ENCODE data around the gene GCGR.

GCGR gene

GRCh38 chr17:81821603-81822311, 17.8 kb downstream of the GCGR start:
- H3K4me1 Mint-ChIP-seq = peaks cover 8% of the 10 kb centered on the region
- peaks cover 15% of the 10 kb centered on the region for H3K27me3 Mint-ChIP-seq
- H3K9me3 Mint-ChIP-seq = no peaks in the 10 kb centered on the region
- H3K4me3 Mint-ChIP-seq = no peak overlapping the region
- no peak for ATAC-seq
- peaks cover 15% of the 10 kb centered on the region for H3K36me3 Mint-ChIP-seq
- no peak overlapping the region for H3K27ac Mint-ChIP-seq

DNA sequence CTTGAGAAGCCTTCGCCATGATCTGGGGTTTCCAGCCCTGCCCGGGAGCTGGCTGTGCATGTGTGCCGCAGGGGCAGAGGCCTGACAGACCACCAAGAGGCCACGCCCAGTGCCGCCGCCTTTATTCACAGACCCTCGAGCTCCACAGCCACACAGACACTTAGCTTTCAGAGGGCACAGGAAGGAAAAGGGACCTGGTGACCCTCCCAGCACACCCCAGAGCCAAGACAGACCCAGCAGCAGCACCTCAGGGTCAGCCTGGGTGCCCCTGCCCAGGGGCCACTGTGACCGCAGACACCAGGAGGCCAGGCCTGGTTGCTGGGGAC, 18.3 kb downstream of the GCGR start:
- no peak overlapping the region for H3K4me3 Mint-ChIP-seq
- H3K27me3 Mint-ChIP-seq = peaks cover 9% of the 10 kb centered on the region
- peaks cover 8% of the 10 kb centered on the region for H3K4me1 Mint-ChIP-seq
- H3K27ac Mint-ChIP-seq = no peak overlapping the region
- ATAC-seq = no peak
- H3K9me3 Mint-ChIP-seq = no peaks in the 10 kb centered on the region
- H3K36me3 Mint-ChIP-seq = peaks cover 15% of the 10 kb centered on the region

- H3K27me3 Mint-ChIP-seq = peaks cover under 1% of the 10 kb centered on the region
- H3K27ac Mint-ChIP-seq = no peak overlapping the region
- no peaks in the 10 kb centered on the region for H3K9me3 Mint-ChIP-seq
- no peak for ATAC-seq
- H3K4me1 Mint-ChIP-seq = peaks cover 9% of the 10 kb centered on the region
- H3K4me3 Mint-ChIP-seq = no peak overlapping the region
- peaks cover 15% of the 10 kb centered on the region for H3K36me3 Mint-ChIP-seq
These were observed 19.3 kb downstream of the GCGR start for GRCh38 chr17:81822996-81823819.

- ATAC-seq = no peak
- H3K4me1 Mint-ChIP-seq = peaks cover 16% of the 10 kb centered on the region
- no peaks in the 10 kb centered on the region for H3K27me3 Mint-ChIP-seq
- H3K36me3 Mint-ChIP-seq = peaks cover 15% of the 10 kb centered on the region
- no peak overlapping the region for H3K27ac Mint-ChIP-seq
- H3K4me3 Mint-ChIP-seq = no peak overlapping the region
- H3K9me3 Mint-ChIP-seq = no peaks in the 10 kb centered on the region
These were observed 20.0 kb downstream of the GCGR start for GRCh38 chr17:81823820-81824550.

DNA sequence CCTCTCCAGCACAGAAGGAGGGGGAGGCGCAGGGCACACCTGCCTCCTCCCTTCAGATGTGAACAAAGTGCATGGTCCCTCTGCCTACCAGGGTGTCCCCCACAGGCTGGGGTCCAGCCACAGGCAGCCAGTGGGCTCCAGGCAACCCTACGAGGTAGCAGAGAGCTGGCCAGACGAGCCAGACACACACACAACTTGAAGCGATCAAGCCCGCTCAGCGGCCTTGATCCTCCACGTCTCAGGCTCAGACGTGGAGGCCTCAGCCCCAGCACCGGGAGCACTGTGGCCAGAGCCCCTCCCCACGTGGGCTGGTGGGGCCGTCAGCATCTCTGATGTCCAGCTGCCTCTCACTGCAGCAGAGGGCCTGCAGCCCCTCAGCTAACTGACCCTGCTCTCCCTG, 20.6 kb downstream of the GCGR start:
- H3K27ac Mint-ChIP-seq = no peak overlapping the region
- no peak for ATAC-seq
- H3K4me3 Mint-ChIP-seq = no peak overlapping the region
- no peaks in the 10 kb centered on the region for H3K27me3 Mint-ChIP-seq
- H3K9me3 Mint-ChIP-seq = no peaks in the 10 kb centered on the region
- peaks cover 17% of the 10 kb centered on the region for H3K4me1 Mint-ChIP-seq
- peaks cover 15% of the 10 kb centered on the region for H3K36me3 Mint-ChIP-seq

DNA sequence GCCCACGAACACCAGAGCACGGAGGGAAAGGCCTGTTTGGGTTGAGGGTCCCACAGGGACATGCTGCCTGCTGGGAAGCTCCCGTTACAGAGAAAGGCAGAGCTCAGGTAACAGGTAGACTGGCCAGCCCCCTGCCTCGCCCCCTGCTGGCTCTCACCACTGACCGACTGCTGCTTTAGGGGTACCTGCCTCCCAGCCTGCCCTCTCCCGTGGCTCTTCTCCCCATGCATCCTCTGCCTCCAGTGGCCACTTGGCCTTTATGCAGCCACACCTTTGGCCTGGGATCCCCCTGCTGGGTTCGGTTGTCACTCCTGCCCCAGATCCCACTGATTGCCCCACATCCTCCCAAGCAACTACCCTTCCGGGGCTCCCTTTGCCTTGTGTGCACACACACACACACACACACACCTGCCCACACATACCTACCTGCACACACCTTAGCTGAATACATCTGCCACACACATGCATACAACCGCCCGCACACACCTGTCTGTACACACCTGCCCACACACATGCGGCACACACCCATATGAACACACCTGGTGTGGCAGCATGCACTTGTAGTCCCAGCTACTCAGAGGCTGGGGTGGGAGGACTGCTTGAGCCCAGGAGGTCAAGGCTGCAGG, 22.0 kb downstream of the GCGR start:
- Mint-ChIP-seq H3K27me3 (no peaks in the 10 kb centered on the region), H3K9me3 (no peaks in the 10 kb centered on the region), H3K4me3 (no peak overlapping the region), H3K27ac (no peak overlapping the region), H3K36me3 (peaks cover 15% of the 10 kb centered on the region), H3K4me1 (peaks cover 27% of the 10 kb centered on the region)
- no peak for ATAC-seq

- no peak overlapping the region for H3K27ac Mint-ChIP-seq
- peaks cover 44% of the 10 kb centered on the region for H3K4me1 Mint-ChIP-seq
- no peak for ATAC-seq
- no peaks in the 10 kb centered on the region for H3K27me3 Mint-ChIP-seq
- H3K36me3 Mint-ChIP-seq = peaks cover 11% of the 10 kb centered on the region
- H3K4me3 Mint-ChIP-seq = no peak overlapping the region
- H3K9me3 Mint-ChIP-seq = no peaks in the 10 kb centered on the region
These were observed 24.7 kb downstream of the GCGR start for GRCh38 chr17:81828656-81829055.

DNA sequence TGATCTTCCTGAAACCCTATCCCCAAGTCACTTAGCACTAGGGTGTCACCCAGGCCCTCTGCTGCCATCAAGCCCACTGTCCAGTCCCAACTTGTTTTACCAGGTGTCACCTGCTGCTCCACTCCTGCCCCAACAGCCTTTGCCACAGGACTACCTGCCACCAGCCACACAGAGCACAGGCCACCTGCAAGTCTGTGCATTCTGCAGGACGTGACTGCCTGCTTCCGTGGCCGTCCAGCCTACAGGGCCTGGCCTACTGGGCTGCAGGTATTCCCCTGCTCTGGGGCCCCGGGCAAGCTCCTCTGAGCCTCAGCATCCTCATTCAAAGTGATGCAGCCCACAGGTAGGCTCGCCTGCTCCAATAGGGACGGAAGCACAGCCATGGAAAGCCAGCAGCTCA, 25.9 kb downstream of the GCGR start:
- H3K36me3 Mint-ChIP-seq = peaks cover 7% of the 10 kb centered on the region
- no peaks in the 10 kb centered on the region for H3K27me3 Mint-ChIP-seq
- peaks cover 46% of the 10 kb centered on the region for H3K4me1 Mint-ChIP-seq
- no peaks in the 10 kb centered on the region for H3K9me3 Mint-ChIP-seq
- no peak overlapping the region for H3K27ac Mint-ChIP-seq
- H3K4me3 Mint-ChIP-seq = no peak overlapping the region
- no peak for ATAC-seq

DNA sequence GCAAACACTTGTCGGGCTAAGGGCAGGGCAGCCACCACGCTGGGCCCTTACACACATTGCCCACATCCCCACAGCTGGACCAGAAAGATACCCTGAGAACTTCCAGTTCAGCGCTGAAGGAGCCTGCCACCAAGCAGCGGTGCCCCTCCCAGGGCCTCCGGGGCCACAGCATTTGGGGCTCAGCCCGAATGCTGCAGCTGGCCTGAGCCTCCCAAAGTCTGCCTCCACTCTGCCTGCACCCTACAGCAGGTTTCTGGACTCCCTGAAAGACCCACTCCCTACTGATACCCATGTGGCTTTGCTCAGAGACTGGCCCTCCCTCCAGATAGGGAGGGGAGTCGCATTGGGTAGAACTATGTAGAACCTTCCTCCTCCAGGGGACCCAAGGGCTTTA, 27.6 kb downstream of the GCGR start:
- ATAC-seq = no peak
- Mint-ChIP-seq H3K9me3 (no peaks in the 10 kb centered on the region), H3K36me3 (no peaks in the 10 kb centered on the region), H3K27me3 (no peaks in the 10 kb centered on the region), H3K4me1 (peaks cover 45% of the 10 kb centered on the region), H3K27ac (peak overlapping the region; percentile 84), H3K4me3 (peak overlapping the region; percentile 82)

DNA sequence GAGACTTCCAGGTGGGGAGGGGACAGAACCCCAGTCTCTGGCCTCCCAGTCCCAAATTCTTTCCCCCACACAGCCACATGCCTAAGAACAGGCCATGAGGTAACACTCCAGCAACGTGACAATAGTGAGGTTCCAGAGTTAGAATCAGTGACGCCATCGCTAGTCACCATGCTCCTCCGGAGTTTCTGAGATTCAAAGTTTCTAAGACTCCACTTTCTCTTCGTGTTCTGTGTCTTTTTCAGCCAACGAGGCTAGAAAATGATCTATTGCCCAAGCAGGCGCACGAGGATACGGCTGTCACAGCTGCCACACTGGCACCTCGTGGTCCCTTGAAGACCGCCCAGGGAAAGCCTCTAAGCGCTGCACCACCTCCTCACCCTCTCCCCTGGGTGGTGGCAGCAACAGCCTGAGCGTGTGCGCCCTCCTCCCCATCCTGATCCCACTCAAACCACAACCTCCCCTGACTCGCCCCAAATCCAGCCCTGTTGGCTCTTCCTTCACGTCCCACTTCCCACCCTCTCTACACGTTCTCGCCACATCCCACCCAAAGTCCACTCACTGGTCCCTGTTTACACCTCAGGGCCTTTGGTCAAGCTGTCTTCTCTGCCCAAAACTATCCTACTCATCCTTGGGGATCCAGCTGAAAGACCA, 28.1 kb downstream of the GCGR start:
- Mint-ChIP-seq H3K4me3 (peak overlapping the region; percentile 82), H3K27ac (peak overlapping the region; percentile 84), H3K4me1 (peaks cover 45% of the 10 kb centered on the region), H3K27me3 (no peaks in the 10 kb centered on the region), H3K36me3 (no peaks in the 10 kb centered on the region), H3K9me3 (no peaks in the 10 kb centered on the region)
- ATAC-seq = peak; percentile 52

DNA sequence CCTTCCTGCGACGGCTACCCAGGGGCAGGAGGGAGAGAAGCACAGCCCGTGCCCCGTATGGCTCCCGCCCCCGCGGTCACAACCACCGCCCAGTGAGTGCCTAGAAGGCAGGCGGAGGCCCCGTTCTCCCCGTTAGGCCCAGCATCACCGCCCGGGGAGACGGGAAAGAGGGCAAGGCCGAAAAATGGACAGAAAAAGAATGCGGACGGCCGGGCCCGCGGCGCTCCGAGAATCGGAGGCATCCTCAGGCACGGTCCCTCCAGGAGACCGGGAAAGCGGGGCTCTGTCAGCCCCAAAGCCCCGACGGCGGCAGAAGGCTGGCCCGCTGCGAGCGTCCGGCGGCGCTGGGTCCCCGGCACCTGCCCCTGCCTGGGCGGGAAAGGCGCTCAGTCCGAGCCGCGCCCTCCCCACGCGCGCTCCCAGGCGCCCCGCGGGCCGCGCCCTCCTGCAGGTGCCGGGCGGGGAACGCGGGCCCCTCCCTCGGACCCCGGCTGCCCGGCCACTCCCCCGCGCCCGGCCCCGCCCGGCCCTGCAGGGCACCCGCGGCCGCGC, 28.7 kb downstream of the GCGR start:
- Mint-ChIP-seq H3K27me3 (no peaks in the 10 kb centered on the region), H3K27ac (peak overlapping the region; percentile 84), H3K9me3 (no peaks in the 10 kb centered on the region), H3K36me3 (no peaks in the 10 kb centered on the region), H3K4me3 (peak overlapping the region; percentile 82), H3K4me1 (peaks cover 45% of the 10 kb centered on the region)
- ATAC-seq = peak; percentile 59

GRCh38 chr17:81833160-81833920, 29.4 kb downstream of the GCGR start, which contains the start of gene MCRIP1:
Gene MCRIP1 (minus strand): TSS chr17:81833291. CDS start chr17:81824506, 8,785 bp downstream.
- no peaks in the 10 kb centered on the region for H3K36me3 Mint-ChIP-seq
- H3K27me3 Mint-ChIP-seq = no peaks in the 10 kb centered on the region
- ATAC-seq = peak; percentile 92

DNA sequence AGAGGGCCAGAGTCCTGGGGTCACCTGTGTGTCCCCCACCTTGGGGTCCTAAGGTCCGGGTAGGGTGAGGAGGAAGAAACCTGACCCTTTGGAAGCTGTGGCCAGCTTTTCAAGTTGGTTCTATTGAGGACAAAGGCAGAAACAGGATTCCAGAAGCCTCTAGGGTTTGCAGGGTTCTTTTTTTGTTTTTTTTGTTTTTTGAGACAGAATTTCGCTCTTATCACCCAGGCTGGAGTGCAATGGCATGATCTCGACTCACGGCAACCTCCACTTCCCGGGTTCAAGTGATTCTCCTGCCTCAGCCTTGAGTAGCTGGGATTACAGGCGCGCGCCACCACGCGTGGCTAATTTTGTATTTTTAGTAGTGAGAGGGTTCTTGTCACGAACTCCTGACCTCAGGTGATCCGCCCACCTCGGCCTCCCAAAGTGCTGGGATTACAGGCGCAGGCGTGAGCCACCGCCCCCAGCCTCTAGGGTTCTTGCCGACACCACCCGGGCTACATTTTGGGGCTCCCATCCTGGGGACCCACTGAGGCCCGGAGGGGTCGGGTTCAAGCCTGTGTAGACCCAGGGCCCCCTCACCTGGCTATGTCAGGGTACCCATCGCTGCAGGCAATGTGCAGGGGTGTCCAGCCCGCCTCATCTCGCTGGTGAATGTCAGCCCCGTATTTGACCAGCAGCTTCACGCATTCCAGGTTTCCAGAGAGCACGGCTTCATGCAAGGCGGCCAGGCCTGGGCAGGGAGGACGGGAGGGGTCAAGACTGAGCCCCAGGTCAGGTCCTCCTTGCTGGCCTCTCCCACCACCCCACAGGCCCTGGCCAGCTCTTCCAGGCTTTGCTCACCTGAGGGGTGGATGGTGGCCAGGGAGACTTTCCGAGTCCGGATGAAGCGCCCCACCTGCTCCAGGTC, 30.2 kb downstream of the GCGR start:
- ATAC-seq = no peak
- no peaks in the 10 kb centered on the region for H3K27me3 Mint-ChIP-seq
- H3K36me3 Mint-ChIP-seq = no peaks in the 10 kb centered on the region

More at GRCh38 chr17:81833160-81833920, 29.4 kb downstream of the GCGR start, which contains the start of gene MCRIP1:
- Mint-ChIP-seq H3K27ac (peak within 1 kb of the TSS; percentile 84), H3K9me3 (no peaks in the 10 kb centered on the region), H3K4me1 (peaks cover 43% of the 10 kb centered on the region), H3K4me3 (peak within 1 kb of the TSS; percentile 82)

More for the DNA sequence above, 30.2 kb downstream of the GCGR start:
- peak overlapping the region; percentile 84 for H3K27ac Mint-ChIP-seq
- H3K9me3 Mint-ChIP-seq = no peaks in the 10 kb centered on the region
- H3K4me1 Mint-ChIP-seq = peaks cover 38% of the 10 kb centered on the region
- peak overlapping the region; percentile 81 for H3K4me3 Mint-ChIP-seq

Data from stimulated activated memory B cell treated with anti-CD40 and anti-IgM and Interleukin-4, amounts not matched to agents 10 μg/mL and 1 μg/mL and 100 μg/mL, for 72 hours (primary cell).